GM13977 (cell line): ENCODE measurements around the gene PDIA2.
A peak's percentile ranks its signal among the peaks of the same experiment; 100 is the strongest.

Experiments
- DNase-seq: peaks from one replicate; pipeline ENCODE4 v3.0.0; 2012; ENCODE audit warnings: low spot score
- in situ Hi-C: fragments of 300-500 bp; cut with MboI; formaldehyde crosslinking; loops from one replicate; pipeline ENCODE4 v1.12.0; 2022; ENCODE audit warnings: low sequenced_read_pairs, low pct_unique_long_range_greater_than_20kb, mixed read lengths, inconsistent platforms; ENCODE audit not compliant: unreplicated experiment
- TF ChIP-seq, protein P1 (sequence below): IDR thresholded peaks from 2 replicates; pipeline ENCODE4 v1.5.1; 2012; ENCODE audit warnings: mild to moderate bottlenecking, control low read depth; ENCODE audit not compliant: insufficient read depth; ENCODE audit errors: extremely low read depth, missing control alignments

The PDIA2 gene

DNA sequence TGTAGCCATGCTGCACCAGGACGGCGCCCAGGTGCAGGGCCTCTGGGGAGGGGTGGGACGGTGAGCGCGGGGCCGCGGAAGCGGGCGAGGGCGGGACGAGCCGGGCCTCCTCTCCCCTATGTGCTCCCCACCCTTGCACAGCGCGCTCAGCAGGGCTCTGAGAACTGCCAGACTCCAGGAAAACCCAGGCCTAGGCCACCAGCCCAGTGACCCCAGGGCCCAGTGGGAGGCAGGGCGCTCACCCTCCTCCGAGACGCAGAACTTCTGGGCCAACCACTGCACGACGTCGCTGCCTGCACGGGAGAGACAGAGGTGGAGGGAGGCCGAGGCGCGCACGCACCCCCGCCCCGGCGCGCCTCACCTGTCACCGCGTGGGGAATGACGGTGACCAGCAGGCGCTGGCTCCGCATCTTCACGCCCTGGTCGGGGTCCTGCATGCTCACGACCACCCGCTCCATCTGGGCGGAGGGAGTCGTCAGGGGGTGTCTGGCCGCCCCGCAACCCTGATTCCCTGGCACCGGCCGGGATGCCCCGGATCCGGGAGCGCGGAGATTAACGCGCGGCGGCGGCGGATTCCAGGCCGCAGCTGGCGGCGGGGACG is 7.8 kb upstream of the PDIA2 start:
- in situ Hi-C loops, result no loop called here
- DNase-seq, result peak; percentile 64
- TF ChIP-seq, protein P1, sequence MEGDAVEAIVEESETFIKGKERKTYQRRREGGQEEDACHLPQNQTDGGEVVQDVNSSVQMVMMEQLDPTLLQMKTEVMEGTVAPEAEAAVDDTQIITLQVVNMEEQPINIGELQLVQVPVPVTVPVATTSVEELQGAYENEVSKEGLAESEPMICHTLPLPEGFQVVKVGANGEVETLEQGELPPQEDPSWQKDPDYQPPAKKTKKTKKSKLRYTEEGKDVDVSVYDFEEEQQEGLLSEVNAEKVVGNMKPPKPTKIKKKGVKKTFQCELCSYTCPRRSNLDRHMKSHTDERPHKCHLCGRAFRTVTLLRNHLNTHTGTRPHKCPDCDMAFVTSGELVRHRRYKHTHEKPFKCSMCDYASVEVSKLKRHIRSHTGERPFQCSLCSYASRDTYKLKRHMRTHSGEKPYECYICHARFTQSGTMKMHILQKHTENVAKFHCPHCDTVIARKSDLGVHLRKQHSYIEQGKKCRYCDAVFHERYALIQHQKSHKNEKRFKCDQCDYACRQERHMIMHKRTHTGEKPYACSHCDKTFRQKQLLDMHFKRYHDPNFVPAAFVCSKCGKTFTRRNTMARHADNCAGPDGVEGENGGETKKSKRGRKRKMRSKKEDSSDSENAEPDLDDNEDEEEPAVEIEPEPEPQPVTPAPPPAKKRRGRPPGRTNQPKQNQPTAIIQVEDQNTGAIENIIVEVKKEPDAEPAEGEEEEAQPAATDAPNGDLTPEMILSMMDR, result no peak

DNA sequence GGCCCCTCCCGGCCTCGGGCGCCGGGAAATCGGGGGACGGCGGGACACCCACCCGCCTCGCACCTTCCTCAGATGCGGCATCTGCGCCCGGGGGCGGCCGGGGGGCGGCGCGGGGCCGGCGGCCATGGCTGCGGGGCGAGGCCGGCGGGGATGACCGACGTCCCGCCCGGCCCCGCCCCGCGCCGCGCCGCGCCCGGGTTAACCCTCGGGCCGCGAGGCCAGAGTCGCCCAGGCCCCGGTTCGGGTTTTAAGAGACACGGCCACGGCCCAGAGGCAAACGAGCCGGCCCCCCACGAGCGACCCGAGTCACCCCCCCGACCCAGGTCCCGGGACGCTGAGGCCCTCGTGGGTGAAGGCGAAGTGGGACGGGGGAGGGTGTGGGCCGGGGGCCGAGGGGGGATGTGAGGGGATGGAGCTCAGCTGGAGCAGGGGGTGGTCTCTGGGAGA is 7.2 kb upstream of the PDIA2 start, which contains the start of gene RGS11:
Gene RGS11, minus strand, starts transcription at position 159 of the 447 bp plus-strand sequence. Its CDS starts 33 bp downstream, at position 126.
- TF ChIP-seq, protein P1, result no peak
- in situ Hi-C loops, result no loop called here
- no peak for DNase-seq

GRCh38 chr16:276426-277077 is 6.4 kb upstream of the PDIA2 start:
- TF ChIP-seq, protein P1, result no peak
- in situ Hi-C loops, result no loop called here
- no peak for DNase-seq

DNA sequence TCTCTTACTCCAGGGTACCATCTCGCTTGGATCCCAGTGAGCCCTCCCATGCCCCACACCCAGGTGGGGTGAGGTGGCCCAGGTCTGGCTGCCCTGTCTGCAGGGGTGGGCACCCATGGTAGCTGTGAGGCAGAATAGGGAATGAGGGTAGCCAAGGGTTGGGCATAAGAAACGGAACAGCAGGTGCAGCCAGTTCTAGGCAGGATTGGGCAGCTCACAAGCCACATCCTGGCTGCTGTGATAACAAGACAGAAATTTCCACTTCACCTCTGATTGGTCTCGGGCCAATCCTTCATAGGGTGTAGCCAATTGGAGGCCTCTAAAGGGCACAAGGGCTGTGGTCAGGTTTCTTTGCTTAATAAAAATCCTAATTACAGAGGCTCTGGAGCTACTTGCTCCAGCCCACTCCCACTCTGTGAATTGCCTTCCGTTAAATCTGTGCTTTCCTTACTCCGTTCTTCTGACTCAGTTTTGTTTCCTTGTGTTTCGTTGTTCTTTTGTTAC is 4.0 kb upstream of the PDIA2 start:
- in situ Hi-C loops, result no loop called here
- TF ChIP-seq, protein P1, result no peak
- peak; percentile 77 for DNase-seq

DNA sequence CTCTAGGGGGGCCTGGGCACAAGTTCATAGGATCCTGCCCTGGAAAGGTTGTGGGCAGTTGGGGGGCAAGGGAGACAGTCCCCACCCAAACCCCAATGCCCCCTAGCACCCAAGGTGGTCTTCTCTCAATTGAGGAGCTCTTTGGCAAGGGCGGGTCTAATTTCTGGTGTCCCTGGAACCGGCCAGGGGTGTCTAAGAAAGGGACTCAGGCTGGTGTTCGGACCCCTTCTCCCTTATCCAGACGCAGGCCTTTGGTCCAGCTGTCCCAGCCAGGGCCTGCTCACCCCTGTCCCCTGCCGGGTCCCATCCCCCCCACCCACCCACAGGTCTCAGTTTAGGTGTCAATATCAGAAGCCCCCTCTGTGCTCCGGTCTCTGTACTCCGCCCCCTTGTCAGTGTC is 3.4 kb upstream of the PDIA2 start:
- TF ChIP-seq, protein P1, result no peak
- in situ Hi-C loops, result no loop called here

DNA sequence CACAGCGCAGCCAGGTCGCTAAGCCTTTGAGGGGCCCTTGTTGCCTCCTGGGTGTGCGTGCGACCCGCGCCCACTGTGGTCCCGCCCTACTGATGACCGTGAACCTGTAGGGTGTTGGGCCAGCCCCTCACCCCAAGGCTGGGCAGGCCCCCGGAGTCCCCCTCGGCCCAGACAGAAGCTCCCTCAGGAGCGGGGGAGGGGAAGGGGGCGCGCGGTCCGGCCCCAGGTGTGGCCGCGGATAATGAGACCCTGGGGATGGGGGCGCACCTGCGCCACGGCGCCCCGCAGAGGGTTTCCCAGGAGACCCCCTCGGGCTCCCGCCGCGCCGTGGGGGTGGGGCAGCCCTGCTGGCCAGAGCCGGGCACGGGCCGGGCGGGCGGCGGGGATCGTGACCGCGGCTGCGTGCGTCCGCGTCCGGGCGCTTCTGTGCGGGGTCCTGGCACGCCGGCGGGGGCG is 2.9 kb upstream of the PDIA2 start:
- in situ Hi-C loops, result no loop called here
- TF ChIP-seq, protein P1, result no peak
- DNase-seq, result no peak

More for the DNA sequence above, 3.4 kb upstream of the PDIA2 start:
- no peak for DNase-seq
